GM21423 (cell line): ENCODE data around the gene APOL2.
"Not testable (repeated sequence)": the region's sequence is repeated elsewhere in the genome, so short reads cannot be mapped to it uniquely, and the experiment has no call there.

Experiments
- ATAC-seq: cut with Tn5 transposase; IDR thresholded peaks from one replicate; pipeline ENCODE4 v1.9.1; 2021; ENCODE audit warnings: mild to moderate bottlenecking, moderate library complexity; ENCODE audit not compliant: unreplicated experiment

APOL2 gene

GRCh38 chr22:36263886-36264664, 24.7 kb upstream of the APOL2 start:
- ATAC-seq: not testable (repeated sequence)

- ATAC-seq: not testable (repeated sequence)
Measured at GRCh38 chr22:36263216-36263673, 23.9 kb upstream of the APOL2 start.

GRCh38 chr22:36262307-36262706, 23.0 kb upstream of the APOL2 start:
- not testable (repeated sequence) for ATAC-seq

GRCh38 chr22:36261675-36262074, 22.3 kb upstream of the APOL2 start:
- not testable (repeated sequence) for ATAC-seq

- ATAC-seq: no peak
Measured at GRCh38 chr22:36259615-36260300, 20.4 kb upstream of the APOL2 start.

GRCh38 chr22:36258701-36259614, 19.6 kb upstream of the APOL2 start:
- ATAC-seq: peak; percentile 47

- no peak for ATAC-seq
Measured at GRCh38 chr22:36257948-36258670, 18.8 kb upstream of the APOL2 start.

GRCh38 chr22:36257308-36257707, 18.0 kb upstream of the APOL2 start:
- no peak for ATAC-seq

GRCh38 chr22:36256478-36256877, 17.2 kb upstream of the APOL2 start:
- no peak for ATAC-seq

- ATAC-seq: not testable (repeated sequence)
Measured at GRCh38 chr22:36255572-36255971, 16.2 kb upstream of the APOL2 start.

GRCh38 chr22:36253523-36254490, 14.5 kb upstream of the APOL2 start:
- ATAC-seq: no peak

- ATAC-seq: peak; percentile 68
Measured at GRCh38 chr22:36252754-36253522, 13.6 kb upstream of the APOL2 start, which contains the start of gene APOL1. APOL1 (plus strand) TSS chr22:36253133; CDS start chr22:36254956, 1,823 bp downstream.

- ATAC-seq: not testable (repeated sequence)
Measured at GRCh38 chr22:36251979-36252608, 12.8 kb upstream of the APOL2 start.

GRCh38 chr22:36250292-36250960, 11.1 kb upstream of the APOL2 start:
- not testable (repeated sequence) for ATAC-seq

- no peak for ATAC-seq
Measured at GRCh38 chr22:36249160-36249559, 9.8 kb upstream of the APOL2 start.

GRCh38 chr22:36247955-36248354, 8.6 kb upstream of the APOL2 start:
- no peak for ATAC-seq

GRCh38 chr22:36246718-36247117, 7.4 kb upstream of the APOL2 start:
- no peak for ATAC-seq
